ENCODE measurements around the gene GPR17.

GPR17 gene

DNA sequence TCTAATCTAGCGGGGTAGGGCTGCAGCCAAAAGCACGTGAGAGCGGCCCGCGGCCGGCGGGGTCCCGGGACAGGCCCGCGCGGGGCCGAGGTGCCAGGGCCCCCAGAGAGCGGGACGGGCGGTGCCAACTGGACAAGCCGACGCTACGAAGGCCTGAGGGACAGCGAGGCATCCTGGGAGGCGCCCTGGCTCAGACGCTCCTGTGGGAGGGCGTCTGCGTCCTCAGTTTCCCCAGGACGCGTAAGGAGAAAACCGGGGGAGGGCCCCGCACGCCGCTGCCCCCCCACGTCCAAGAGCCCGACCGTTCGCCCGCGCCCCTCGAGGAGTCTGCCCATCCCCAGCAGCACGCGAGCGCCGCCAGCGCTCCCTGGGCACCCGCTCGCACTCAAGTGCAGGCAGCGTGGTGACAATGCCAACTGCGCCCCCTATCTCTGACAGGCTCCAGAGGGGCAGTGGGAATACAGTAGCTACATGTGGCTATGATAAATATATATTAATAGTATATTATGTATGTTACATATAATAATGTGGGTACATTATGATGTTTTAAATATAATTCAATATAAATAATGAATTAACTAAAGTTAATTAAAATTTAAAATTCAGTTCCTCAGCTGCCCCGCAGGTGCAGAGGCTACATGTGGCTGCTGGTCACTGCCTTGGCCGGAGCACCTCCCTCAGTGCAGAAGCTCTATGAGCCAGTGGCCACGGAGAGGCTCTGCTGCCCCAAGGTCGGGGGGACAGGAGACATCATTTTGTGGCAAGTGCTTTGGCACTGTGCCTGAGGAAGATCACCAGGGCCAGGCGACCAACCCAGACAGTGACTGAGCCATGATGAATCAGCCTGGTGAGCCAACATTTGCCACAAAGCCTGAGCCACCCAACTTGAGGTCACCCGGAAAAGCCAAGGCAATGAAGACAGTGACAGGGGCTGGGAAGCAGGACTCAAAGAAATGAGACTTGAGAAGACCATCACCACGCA lies 49.8 kb downstream of the GPR17 start:
- peak; percentile 37 for DNase-seq

DNA sequence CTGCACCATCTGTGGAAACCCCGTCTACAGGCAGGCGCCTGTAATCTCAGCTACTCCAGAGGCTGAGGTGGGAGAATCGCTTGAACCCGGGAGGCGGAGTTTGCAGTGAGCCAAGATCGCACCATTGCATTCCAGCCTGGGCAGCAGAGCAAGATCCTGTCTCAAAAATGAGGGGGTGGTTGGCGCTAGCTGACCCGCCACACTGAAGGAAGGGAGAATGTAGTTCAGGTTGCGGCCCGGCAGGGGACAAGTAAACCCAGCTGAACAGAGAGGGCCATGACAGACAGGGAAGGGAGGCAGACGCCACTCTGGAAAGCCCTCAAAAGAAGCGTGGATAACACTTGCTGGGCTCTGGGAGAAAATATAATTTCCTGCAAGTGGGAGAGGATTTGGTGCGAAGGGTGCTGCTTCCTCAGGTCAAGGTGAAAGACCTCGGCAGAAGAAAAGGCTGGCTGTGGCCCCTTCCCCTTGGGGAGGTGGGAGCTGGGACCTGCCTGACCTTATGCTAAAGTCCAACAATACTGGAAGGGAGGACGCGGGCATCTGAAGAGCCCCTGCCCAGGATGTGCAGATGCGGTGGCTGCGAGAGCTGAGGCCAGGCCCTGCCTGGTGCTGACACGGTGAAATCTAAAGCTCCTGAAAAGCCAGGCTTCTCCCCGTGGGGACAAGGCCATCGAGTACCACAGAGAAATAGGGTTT lies 51.7 kb downstream of the GPR17 start:
- DNase-seq, result no peak

- DNase-seq, result no peak
Observed at GRCh38 chr2:127698553-127699355, 52.8 kb downstream of the GPR17 start.

- peak; percentile 7 for DNase-seq
Observed at GRCh38 chr2:127700527-127701192, 54.7 kb downstream of the GPR17 start.

DNA sequence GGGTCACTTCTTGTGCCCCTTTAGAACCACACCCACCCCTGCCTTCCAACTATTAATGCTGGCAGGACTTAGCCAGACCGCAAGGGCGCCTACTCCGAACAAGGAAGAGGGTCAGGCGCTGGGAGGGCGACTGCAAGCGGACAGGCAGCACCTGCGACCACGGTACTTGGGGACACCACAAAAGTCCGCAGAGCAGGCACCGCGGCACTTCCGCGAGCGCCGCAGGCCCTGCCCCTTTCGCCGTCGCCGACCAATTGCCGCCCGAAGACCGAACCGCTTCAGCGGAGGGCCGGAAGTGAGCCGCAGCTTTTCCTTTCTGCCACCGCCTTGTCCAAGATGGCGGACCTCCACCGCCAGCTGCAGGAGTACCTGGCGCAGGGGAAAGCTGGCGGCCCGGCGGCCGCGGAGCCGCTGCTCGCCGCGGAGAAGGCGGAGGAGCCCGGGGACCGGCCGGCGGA lies 55.3 kb downstream of the GPR17 start, which contains the start of gene SFT2D3:
Gene SFT2D3, plus strand, starts transcription at position 305 of the 458 bp plus-strand sequence. Its CDS starts 32 bp downstream, at position 337.
- DNase-seq, result peak; percentile 77

GRCh38 chr2:127701651-127702394 lies 55.9 kb downstream of the GPR17 start:
- DNase-seq, result peak; percentile 64
